RWPE1 (cell line): Measurements from ENCODE around the gene GRID1.

Experiments
- CTCF ChIA-PET: fragments of 350-600 bp; sonication (Branson Sonifier 250); formaldehyde crosslinking; extraction: SDS; loops from one replicate; lab custom pipeline; 2021; lab: Yijun Ruan, JAX
- POLR2A ChIA-PET: fragments of 400-600 bp; formaldehyde crosslinking; extraction: SDS; loops from one replicate; lab custom pipeline; 2020; ENCODE audit warnings: antibody characterized with exemption; ENCODE audit not compliant: low non-redundant PET; lab: Yijun Ruan, JAX
- DNase-seq: peaks from one replicate; pipeline ENCODE4 v3.0.0; 2012; ENCODE audit warnings: low spot score
- H3K27ac ChIP-seq: fragments of 450-650 bp; 2 replicates; pipeline ENCODE4 v1.5.1; 2017
- TF ChIP-seq, protein P1 (sequence below): fragments of 450-650 bp; conservative IDR thresholded peaks from 2 replicates; pipeline ENCODE4 v1.5.1; 2017; ENCODE audit warnings: low read depth, mild to moderate bottlenecking

The GRID1 gene

DNA sequence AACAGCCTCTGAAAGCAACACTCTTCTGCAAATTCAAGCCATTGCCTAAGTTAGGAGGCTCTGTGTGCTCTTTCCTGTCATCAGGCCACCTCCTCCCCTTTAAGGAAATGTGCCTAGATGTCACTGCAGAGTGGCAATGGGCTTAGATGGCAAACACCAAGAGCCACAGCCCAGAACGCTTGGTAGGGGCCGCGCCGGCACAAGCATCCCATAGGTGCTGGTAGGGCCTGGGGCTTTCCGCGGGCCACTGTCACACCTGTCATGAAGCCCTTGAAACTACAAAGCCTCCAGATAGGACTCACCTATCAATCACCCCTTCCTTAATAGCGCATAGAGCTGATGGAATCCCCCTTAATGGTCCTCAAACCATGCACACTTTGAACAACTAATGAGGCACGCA lies 299.9 kb downstream of the GRID1 start:
- H3K27ac ChIP-seq: no peak overlapping the region
- TF ChIP-seq, protein P1, sequence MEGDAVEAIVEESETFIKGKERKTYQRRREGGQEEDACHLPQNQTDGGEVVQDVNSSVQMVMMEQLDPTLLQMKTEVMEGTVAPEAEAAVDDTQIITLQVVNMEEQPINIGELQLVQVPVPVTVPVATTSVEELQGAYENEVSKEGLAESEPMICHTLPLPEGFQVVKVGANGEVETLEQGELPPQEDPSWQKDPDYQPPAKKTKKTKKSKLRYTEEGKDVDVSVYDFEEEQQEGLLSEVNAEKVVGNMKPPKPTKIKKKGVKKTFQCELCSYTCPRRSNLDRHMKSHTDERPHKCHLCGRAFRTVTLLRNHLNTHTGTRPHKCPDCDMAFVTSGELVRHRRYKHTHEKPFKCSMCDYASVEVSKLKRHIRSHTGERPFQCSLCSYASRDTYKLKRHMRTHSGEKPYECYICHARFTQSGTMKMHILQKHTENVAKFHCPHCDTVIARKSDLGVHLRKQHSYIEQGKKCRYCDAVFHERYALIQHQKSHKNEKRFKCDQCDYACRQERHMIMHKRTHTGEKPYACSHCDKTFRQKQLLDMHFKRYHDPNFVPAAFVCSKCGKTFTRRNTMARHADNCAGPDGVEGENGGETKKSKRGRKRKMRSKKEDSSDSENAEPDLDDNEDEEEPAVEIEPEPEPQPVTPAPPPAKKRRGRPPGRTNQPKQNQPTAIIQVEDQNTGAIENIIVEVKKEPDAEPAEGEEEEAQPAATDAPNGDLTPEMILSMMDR: no peak
- ChIA-PET POLR2A (no interaction called here), CTCF (no interaction called here)
- DNase-seq: no peak

GRCh38 chr10:86065711-86066251 lies 300.8 kb downstream of the GRID1 start:
- ChIA-PET CTCF (no interaction called here), POLR2A (no interaction called here)
- no peak overlapping the region for H3K27ac ChIP-seq
- TF ChIP-seq, protein P1: no peak
- no peak for DNase-seq

DNA sequence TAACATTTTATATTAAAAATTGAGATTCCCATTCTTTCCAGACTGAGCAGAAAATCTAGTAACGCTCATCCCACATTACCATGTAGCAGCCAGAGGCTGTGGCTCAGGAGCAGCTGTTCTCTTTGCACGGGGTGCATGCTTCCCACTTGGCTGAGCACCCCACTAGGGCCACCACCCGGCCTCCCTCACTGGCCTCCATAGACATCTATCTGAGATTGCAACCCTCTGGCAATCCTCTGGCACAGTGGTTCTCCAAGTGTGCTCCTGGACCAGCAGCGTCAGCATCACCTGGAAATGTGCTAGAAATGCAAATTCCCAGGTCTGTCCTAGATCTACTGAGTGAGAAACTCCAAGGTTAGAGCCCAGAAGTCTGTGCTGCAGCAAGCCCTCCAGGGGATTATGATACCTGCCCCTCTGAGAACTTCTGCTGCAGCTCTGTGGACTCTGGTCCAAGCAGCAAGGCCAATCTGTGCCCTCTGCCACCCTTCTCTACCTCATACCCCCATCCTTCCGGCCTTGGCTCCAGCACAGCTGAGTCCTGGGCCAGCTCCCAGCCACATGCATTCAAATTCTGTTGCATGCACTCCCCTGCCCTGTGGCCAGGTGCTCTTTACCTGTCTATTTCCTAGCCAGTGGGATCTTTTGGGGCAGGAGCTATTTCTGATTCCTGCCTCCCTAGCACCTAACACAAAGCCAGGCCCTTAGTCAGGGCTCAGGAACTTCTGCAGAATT lies 301.5 kb downstream of the GRID1 start:
- no peak overlapping the region for H3K27ac ChIP-seq
- no peak for DNase-seq
- TF ChIP-seq, protein P1: no peak
- ChIA-PET POLR2A (interaction anchor here (0.6 kb wide), 1 partner anchor 10 kb away, joined by 4 read pairs; no protein-coding TSS in a partner anchor), CTCF (no interaction called here)

GRCh38 chr10:86064219-86064618 lies 302.4 kb downstream of the GRID1 start:
- POLR2A ChIA-PET: no interaction called here
- CTCF ChIA-PET: no interaction called here
- DNase-seq: no peak
- H3K27ac ChIP-seq: no peak overlapping the region
- TF ChIP-seq, protein P1: no peak

- no peak for DNase-seq
- TF ChIP-seq, protein P1: no peak
- ChIA-PET CTCF (interaction anchor here (0.7 kb wide), 1 partner anchor 98 kb away, joined by 3 read pairs; no protein-coding TSS in a partner anchor), POLR2A (no interaction called here)
- no peak overlapping the region for H3K27ac ChIP-seq
Measured at GRCh38 chr10:86063341-86063740, 303.3 kb downstream of the GRID1 start.

GRCh38 chr10:86062647-86063145 lies 303.9 kb downstream of the GRID1 start:
- POLR2A ChIA-PET: no interaction called here
- CTCF ChIA-PET: no interaction called here
- no peak for DNase-seq
- no peak overlapping the region for H3K27ac ChIP-seq
- TF ChIP-seq, protein P1: no peak
